Fibroblast of skin of abdomen (primary cell): Measurements from ENCODE around the gene HIVEP3.

Source experiments
- DNase-seq: peaks from one replicate; pipeline ENCODE4 v3.0.0-alpha.2; 2013

The HIVEP3 gene

GRCh38 chr1:41493626-41494350 lies 424.9 kb downstream of the HIVEP3 start:
- no peak for DNase-seq

- peak; percentile 92 for DNase-seq
These were observed 425.6 kb downstream of the HIVEP3 start for GRCh38 chr1:41493117-41493536.

GRCh38 chr1:41492341-41492848 lies 426.3 kb downstream of the HIVEP3 start:
- DNase-seq = no peak

GRCh38 chr1:41490911-41491310 lies 427.8 kb downstream of the HIVEP3 start:
- no peak for DNase-seq

- DNase-seq = no peak
These were observed 429.2 kb downstream of the HIVEP3 start for GRCh38 chr1:41489561-41489960.

- no peak for DNase-seq
These were observed 430.4 kb downstream of the HIVEP3 start for GRCh38 chr1:41488040-41488951.

GRCh38 chr1:41487126-41488039 lies 431.3 kb downstream of the HIVEP3 start:
- peak; percentile 44 for DNase-seq

- peak; percentile 88 for DNase-seq
These were observed 432.2 kb downstream of the HIVEP3 start for GRCh38 chr1:41486371-41487125.

GRCh38 chr1:41486053-41486370 lies 432.7 kb downstream of the HIVEP3 start:
- no peak for DNase-seq

GRCh38 chr1:41485605-41486004 lies 433.1 kb downstream of the HIVEP3 start:
- DNase-seq = peak; percentile 80

- no peak for DNase-seq
These were observed 434.1 kb downstream of the HIVEP3 start, which contains the start of gene EDN2 for GRCh38 chr1:41484402-41485241. TSS of gene EDN2 (minus strand) at chr1:41484683. CDS start at chr1:41484601, 82 bp downstream.

GRCh38 chr1:41483960-41484401 lies 434.7 kb downstream of the HIVEP3 start:
- DNase-seq = no peak

- DNase-seq = no peak
These were observed 435.5 kb downstream of the HIVEP3 start for GRCh38 chr1:41483001-41483850.

- no peak for DNase-seq
These were observed 436.5 kb downstream of the HIVEP3 start for GRCh38 chr1:41482001-41482765.

GRCh38 chr1:41481109-41481775 lies 437.5 kb downstream of the HIVEP3 start:
- DNase-seq = no peak

GRCh38 chr1:41480204-41481108 lies 438.3 kb downstream of the HIVEP3 start:
- no peak for DNase-seq

- DNase-seq = no peak
These were observed 438.9 kb downstream of the HIVEP3 start for GRCh38 chr1:41479808-41480160.
